ENCODE measurements around the gene SETBP1.

The SETBP1 gene

GRCh38 chr18:44811572-44812125 is 131.0 kb downstream of the SETBP1 start:
- no peak for TF ChIP-seq CTCF (IDR thresholded peaks at IDR 0.05; ENCODE audit: insufficient read depth, missing control alignments)
- no peak for FAIRE-seq

GRCh38 chr18:44812426-44812825 is 131.7 kb downstream of the SETBP1 start:
- FAIRE-seq (no peak), DNase-seq (ENCODE audit: insufficient read length, low spot score) (no peak)

More at GRCh38 chr18:44811572-44812125, 131.0 kb downstream of the SETBP1 start:
- no peak for DNase-seq (ENCODE audit: insufficient read length, low spot score)

GRCh38 chr18:44813586-44813985 is 132.9 kb downstream of the SETBP1 start:
- FAIRE-seq: no peak

More at GRCh38 chr18:44812426-44812825, 131.7 kb downstream of the SETBP1 start:
- TF ChIP-seq CTCF (IDR thresholded peaks at IDR 0.05; ENCODE audit: insufficient read depth, missing control alignments): no peak

GRCh38 chr18:44815108-44815507 is 134.4 kb downstream of the SETBP1 start:
- no peak for DNase-seq (ENCODE audit: insufficient read length, low spot score)
- no peak for FAIRE-seq
- TF ChIP-seq CTCF (IDR thresholded peaks at IDR 0.05; ENCODE audit: insufficient read depth, missing control alignments): no peak

More at GRCh38 chr18:44813586-44813985, 132.9 kb downstream of the SETBP1 start:
- TF ChIP-seq CTCF (IDR thresholded peaks at IDR 0.05; ENCODE audit: insufficient read depth, missing control alignments): no peak
- DNase-seq (ENCODE audit: insufficient read length, low spot score): no peak

- no peak for TF ChIP-seq CTCF (IDR thresholded peaks at IDR 0.05; ENCODE audit: insufficient read depth, missing control alignments)
- DNase-seq (ENCODE audit: insufficient read length, low spot score) (no peak), FAIRE-seq (no peak)
Measured at GRCh38 chr18:44816050-44816449, 135.4 kb downstream of the SETBP1 start.

GRCh38 chr18:44816477-44816876 is 135.8 kb downstream of the SETBP1 start:
- DNase-seq (ENCODE audit: insufficient read length, low spot score) (no peak), FAIRE-seq (no peak)
- no peak for TF ChIP-seq CTCF (IDR thresholded peaks at IDR 0.05; ENCODE audit: insufficient read depth, missing control alignments)

- FAIRE-seq (no peak), DNase-seq (ENCODE audit: insufficient read length, low spot score) (no peak)
- no peak for TF ChIP-seq CTCF (IDR thresholded peaks at IDR 0.05; ENCODE audit: insufficient read depth, missing control alignments)
Measured at GRCh38 chr18:44817831-44818473, 137.3 kb downstream of the SETBP1 start.
